NCI-H748 (cell line): Measurements from ENCODE around the gene FAM131A.

Source experiments
- DNase-seq: peaks from one replicate; lab custom pipeline; 2025; ENCODE audit not compliant: unreplicated experiment; lab: John Stamatoyannopoulos, UW

The FAM131A gene

GRCh38 chr3:184355261-184356040, 18.1 kb downstream of the FAM131A start:
- no peak for DNase-seq

- no peak for DNase-seq
These were observed 20.1 kb downstream of the FAM131A start for GRCh38 chr3:184357248-184358123.

- no peak for DNase-seq
These were observed 20.8 kb downstream of the FAM131A start for GRCh38 chr3:184358124-184358767.

GRCh38 chr3:184358921-184359350, 21.5 kb downstream of the FAM131A start:
- no peak for DNase-seq

GRCh38 chr3:184359610-184360009, 22.2 kb downstream of the FAM131A start:
- DNase-seq = no peak

- DNase-seq = no peak
These were observed 22.9 kb downstream of the FAM131A start for GRCh38 chr3:184360070-184360928.

GRCh38 chr3:184360929-184361531, 23.6 kb downstream of the FAM131A start:
- no peak for DNase-seq

GRCh38 chr3:184361532-184361931, 24.1 kb downstream of the FAM131A start, which contains the start of the genes CLCN2 and POLR2H:
TSS of gene CLCN2 (minus strand) at chr3:184361605. CDS start at chr3:184361479, 126 bp downstream.
TSS of gene POLR2H (plus strand) at chr3:184361710. CDS start at chr3:184363493, 1,783 bp downstream.
- DNase-seq = peak; percentile 60

- peak; percentile 74 for DNase-seq
These were observed 24.7 kb downstream of the FAM131A start for GRCh38 chr3:184361932-184362667.

GRCh38 chr3:184362668-184363546, 25.5 kb downstream of the FAM131A start:
- peak; percentile 97 for DNase-seq

- DNase-seq = no peak
These were observed 29.4 kb downstream of the FAM131A start for GRCh38 chr3:184366619-184367289.

- DNase-seq = no peak
These were observed 30.7 kb downstream of the FAM131A start for GRCh38 chr3:184368116-184368515.

GRCh38 chr3:184368586-184369183, 31.3 kb downstream of the FAM131A start:
- no peak for DNase-seq

- peak; percentile 91 for DNase-seq
These were observed 34.2 kb downstream of the FAM131A start for GRCh38 chr3:184371570-184372018.

- DNase-seq = no peak
These were observed 35.0 kb downstream of the FAM131A start for GRCh38 chr3:184372296-184372821.

- no peak for DNase-seq
These were observed 35.5 kb downstream of the FAM131A start for GRCh38 chr3:184372911-184373310.

GRCh38 chr3:184373422-184373821, 36.0 kb downstream of the FAM131A start:
- DNase-seq = no peak
